NCI-H146 (cell line): ENCODE data around the gene WNT11.

Experiments used
- DNase-seq: peaks from one replicate; lab custom pipeline; 2025; lab: John Stamatoyannopoulos, UW

WNT11 gene

DNA sequence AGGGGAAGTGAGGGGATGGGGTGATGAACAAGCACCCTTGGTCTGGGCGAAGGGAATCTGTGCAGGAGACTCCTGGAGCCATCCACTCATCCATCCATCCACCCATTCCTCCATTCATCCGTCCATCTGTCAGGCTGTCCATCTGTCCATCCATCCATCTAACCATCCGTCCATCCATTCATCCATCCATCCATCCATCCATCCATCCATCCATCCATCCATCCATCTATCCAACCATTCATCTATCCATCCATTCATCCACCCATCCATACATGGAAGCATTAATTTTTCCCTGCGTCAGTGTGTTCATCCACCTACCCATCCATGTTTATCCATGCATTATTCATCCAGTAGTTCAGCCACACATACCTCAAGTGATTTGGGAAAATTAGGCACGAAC lies 32.0 kb downstream of the WNT11 start:
- DNase-seq = no peak

- DNase-seq = no peak
Measured at GRCh38 chr11:76173663-76174062, 32.6 kb downstream of the WNT11 start.

DNA sequence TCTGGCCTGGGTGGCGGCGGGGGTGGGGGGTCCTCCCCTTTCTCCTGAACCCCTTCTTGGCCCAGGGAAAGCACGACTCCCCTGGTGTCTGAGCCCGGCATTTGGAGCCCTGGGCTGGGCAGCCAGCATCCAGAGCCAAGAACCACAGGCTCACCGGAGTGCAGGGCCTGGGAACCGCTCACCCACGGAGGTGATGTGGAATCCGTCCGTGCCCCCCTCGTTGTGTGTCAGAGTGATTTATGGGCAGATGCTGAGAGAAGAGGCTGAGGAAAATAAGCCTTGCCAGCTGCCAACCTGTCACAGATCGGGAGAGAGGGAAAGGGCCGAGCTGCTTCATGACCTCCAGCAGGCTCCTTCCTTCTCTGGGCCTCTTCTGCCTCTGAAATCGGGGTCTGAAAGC lies 33.7 kb downstream of the WNT11 start:
- no peak for DNase-seq

DNA sequence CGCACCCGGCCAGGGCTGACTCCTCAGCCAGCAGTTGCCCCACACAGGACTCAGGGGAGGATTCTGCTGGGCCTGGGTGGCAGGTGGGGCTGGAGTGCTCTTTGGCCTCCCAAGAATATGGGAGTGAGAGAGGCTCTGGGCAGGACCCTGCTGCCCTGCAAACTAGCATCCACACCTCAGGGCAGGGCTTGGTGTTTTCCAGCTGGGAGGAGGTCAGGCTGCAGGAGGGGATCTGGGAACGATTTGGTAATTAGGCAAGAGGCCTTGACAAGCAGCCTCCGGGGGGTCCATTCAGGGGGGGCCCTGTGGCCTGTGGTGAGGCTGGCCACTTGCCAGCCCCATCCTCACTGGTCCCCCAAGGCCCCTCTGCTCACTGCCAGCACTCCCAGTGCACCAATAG lies 35.8 kb downstream of the WNT11 start:
- DNase-seq = no peak

DNA sequence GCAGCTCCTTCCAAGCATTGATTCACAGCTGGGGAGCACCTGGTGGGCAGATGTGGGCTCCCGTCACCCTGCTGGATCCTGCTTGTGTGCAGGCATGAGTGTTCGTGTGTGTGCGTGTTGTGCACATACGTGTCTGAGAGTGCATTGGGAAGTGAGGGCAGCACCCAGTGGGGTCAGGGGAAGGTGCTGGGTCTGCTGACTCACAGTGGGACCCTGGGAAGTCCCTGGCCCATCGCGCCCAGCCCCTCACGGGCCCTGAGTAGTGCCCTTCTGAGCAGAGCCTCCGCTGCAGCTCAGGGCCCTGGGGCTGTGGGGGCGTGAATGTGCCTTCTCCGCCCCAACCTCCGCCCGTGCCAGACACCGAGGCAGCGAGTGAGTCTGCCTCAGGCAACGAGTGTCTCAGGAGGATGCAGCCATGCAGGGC lies 36.8 kb downstream of the WNT11 start:
- DNase-seq = no peak

- DNase-seq = no peak
Measured at GRCh38 chr11:76167590-76167989, 38.7 kb downstream of the WNT11 start.

- DNase-seq = no peak
Measured at GRCh38 chr11:76166314-76166713, 40.0 kb downstream of the WNT11 start.

DNA sequence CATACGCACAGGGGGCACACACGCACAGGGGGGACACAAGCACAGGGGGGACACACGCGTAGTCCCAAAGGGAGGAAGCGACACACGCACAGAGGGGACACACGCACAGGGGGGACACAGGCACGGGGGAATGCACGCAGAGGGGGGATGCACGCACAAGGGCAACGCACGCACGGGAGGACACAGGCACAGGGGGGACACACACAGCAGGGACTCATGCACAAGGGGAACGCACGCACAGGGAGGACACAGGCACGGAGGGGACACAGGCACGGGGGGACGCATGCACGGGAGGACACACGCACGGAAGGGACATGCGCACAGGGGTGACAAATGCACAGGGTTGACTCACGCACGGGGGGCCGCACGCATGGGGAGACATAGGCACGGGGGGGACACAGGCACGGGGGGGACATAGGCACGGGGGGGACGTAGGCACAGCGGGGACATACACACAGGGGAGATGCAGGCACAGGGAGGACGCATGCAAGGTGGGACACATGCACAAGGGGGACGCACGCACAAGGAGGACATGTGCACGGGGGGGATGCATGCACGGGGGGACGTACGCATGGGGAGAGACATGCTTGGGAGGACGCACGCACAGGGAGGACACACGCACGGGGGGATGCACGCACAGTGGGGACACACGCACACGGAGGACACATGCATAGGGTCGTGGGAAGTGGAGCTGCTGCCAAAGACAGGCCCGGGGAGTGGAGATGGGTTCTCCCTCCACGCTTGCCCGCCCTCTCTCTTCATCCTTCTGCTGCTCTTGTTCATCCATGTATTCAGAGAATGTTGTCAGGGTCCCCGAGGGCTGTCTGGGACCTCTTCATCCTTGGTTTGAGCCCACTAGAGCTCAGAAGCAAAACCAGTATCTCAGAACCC lies 41.2 kb downstream of the WNT11 start:
- no peak for DNase-seq

GRCh38 chr11:76164081-76164480 lies 42.2 kb downstream of the WNT11 start:
- DNase-seq = no peak

- DNase-seq = no peak
Measured at GRCh38 chr11:76163289-76163880, 42.9 kb downstream of the WNT11 start.

GRCh38 chr11:76162336-76163288 lies 43.7 kb downstream of the WNT11 start:
- DNase-seq = peak; percentile 24

DNA sequence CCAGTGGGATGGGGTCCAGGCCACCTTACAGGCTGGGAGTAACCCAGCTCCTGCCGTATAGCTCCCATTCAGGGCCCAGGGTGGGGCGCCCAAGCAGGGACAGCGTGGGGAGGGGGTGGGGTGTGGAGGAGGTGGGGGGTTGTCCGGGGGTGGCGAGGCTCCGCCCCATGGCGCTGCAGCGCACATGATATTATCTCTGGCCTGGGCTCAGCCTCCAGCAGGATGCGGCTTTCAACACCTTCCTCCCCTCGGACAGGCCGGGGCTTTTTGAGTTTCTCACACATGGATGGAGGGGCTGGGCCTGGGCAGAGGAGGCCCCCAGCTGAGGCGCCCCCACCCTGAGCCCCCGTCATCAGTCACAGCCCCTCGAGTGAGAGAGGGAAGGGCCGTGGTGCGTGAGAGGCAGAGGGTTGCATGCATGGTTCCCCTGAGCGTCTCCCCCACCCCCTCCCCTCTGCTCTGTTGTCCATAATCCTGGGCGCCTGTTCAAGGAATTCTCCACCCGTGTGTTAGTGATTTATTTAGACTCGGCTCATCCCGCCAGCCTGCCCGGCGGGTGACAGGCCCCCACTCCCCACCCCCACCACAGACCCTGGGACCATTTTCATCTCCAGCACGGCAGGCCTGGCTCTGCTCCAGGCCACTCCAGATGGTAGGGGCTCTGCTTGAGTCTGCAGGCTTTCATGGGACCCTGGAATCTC lies 44.9 kb downstream of the WNT11 start:
- DNase-seq = no peak

GRCh38 chr11:76160856-76161255 lies 45.4 kb downstream of the WNT11 start:
- no peak for DNase-seq

DNA sequence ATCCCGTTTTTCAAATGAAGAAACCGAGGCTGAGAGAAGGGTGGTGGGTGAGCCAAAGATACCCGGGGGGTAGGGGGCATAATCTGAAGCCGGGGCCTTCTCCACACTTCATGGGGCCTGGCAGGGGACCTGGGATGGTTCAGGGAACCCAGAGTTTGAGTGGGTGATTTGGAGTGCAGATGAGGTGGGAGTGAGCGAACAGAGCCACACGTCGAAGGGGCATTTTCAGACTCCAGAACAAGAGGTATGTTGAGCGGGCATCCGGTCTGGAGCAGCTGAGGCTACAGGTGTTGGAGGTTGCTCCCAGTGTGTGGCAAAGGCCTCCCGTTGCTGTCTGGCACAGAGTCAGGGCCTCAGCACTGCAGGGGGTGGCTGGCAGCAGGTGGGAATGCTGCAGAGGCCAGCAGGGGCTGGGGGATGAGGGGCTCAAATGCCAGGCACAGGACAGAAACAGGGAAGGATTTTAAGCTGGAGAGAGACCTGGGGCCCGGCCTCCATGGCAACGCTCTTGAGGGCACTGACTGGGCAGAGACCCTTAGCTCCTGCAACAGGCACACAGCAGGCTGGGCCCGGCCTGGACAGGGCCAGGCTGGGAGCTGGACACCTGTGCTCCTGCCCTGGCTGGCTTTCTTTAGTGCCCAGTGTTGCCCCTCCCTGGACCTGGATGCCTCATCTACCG lies 46.2 kb downstream of the WNT11 start:
- DNase-seq = peak; percentile 94

GRCh38 chr11:76159303-76159937 lies 46.9 kb downstream of the WNT11 start:
- DNase-seq = peak; percentile 20

DNA sequence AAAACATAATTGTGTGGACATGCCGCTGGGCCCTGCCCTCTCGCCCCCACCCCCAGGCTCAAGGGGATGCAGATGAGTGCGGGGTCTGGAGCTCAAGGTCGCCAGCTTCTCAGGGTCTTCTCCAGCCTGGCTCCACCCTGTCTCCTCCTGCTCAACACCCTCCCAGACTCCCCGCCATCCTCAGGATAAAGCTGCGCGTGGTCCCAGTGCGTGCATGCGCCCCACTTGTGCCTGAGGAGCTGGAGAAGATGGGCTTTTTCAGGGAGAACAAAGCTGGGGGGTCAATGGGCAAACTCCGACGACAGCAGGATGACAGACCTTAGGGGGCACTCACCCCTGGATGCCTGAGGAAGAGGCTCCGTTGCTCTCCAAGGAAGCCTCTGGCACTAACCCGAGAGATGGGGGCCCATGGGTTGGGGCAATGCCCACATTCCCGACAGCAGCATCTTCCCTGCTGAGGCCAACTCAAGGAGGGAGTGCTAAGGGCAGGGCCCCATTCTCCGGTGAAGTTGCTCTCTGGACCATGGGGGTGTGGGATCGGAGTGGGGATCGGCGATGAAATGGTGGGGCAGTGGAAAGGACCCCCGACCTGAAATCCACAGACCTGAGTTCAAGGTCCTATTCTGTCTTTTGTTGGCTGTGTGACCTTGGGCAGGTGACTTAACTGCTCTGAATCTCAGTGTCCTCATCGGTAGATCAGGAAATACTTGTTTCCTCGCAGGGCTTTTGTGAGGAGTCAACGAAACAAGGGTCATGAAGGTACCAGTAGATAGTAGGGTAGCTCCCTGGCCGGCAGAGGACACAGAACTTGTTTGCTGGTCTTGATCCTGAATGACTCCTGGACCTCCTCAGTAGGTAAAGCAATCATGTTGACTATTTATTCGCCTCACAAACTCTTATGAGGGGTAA lies 47.7 kb downstream of the WNT11 start:
- DNase-seq = no peak

GRCh38 chr11:76157891-76158290 lies 48.4 kb downstream of the WNT11 start:
- no peak for DNase-seq

DNA sequence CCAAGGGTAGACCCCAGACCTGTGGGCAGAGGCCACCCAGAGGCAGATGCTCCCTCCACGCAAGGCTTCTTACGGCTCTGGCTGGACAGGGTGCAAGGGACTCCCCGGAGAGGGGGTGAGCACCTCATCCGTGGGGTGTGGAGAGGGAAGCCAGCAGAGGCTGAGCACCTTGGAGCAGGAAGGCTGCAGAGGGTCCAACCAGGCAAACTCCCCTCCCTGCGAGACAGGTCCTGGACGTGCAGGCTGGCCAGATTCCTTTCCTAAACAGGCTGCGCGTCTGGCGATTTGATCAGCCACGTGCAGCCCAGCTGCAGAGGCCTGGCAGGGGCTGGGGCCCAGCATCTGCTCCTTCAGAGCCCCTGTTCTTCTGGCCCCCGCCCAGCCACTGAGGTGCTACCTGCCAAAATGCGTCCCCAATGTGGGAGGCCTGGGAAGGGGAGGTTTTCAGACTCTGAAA lies 49.3 kb downstream of the WNT11 start:
- no peak for DNase-seq

- DNase-seq = peak; percentile 28
Measured at GRCh38 chr11:76155500-76156227, 50.6 kb downstream of the WNT11 start.
